Measurements from ENCODE around the gene EIF4B. TPM values are rescaled to one million over a fixed set of nuclear protein-coding genes. Genes with fewer than 3 reads are reported as not detected.

EIF4B gene
- total and polyA plus RNA-seq, 2 of the 13 experiments (the other 11 are each of a cell fraction or from before 2014, with no cell fraction given) = 416 to 548 TPM

GRCh38 chr12:53061404-53062010 lies 55.3 kb downstream of the EIF4B start (continued):
- TF ChIP-seq ZNF18 (CRISPR knock-in tag; IDR thresholded peaks at IDR 0.05; ENCODE audit: insufficient replicate concordance) = no peak
- TF ChIP-seq ZNF761 (CRISPR knock-in tag; conservative IDR thresholded peaks at IDR 0.05) = no peak
- peak; percentile 65; the same call in 1 of the 2 replicates for TF ChIP-seq KDM2A (CRISPR knock-in tag; IDR thresholded peaks at IDR 0.05; ENCODE audit: borderline replicate concordance, low read depth)
- no peak for TF ChIP-seq ARHGAP35 (CRISPR knock-in tag; IDR thresholded peaks at IDR 0.05; ENCODE audit: borderline replicate concordance)
- TF ChIP-seq NONO (IDR thresholded peaks at IDR 0.05) = no peak
- peak; percentile 43; the same call in 1 of the 2 replicates for TF ChIP-seq NONO (CRISPR knock-in tag; conservative IDR thresholded peaks at IDR 0.05)
- no peak for TF ChIP-seq ZNF317 (CRISPR knock-in tag; IDR thresholded peaks at IDR 0.05)
- TF ChIP-seq ZBTB40 (IDR thresholded peaks at IDR 0.05) = no peak
- no peak; the same call in 1 of the 2 replicates for TF ChIP-seq ZBTB40 (CRISPR knock-in tag; IDR thresholded peaks at IDR 0.05)
- no peak for TF ChIP-seq RORA (CRISPR knock-in tag; IDR thresholded peaks at IDR 0.05)
- TF ChIP-seq CEBPB (IDR thresholded peaks at IDR 0.05; ENCODE audit: borderline replicate concordance, low read depth, low read length) = no peak
- TF ChIP-seq ZNF382 (CRISPR knock-in tag; IDR thresholded peaks at IDR 0.05; ENCODE audit: borderline replicate concordance) = no peak
- no peak for TF ChIP-seq SMC3 (IDR thresholded peaks at IDR 0.05; ENCODE audit: low read length)
- TF ChIP-seq SIN3A (IDR thresholded peaks at IDR 0.05; ENCODE audit: borderline replicate concordance, low read depth, low read length) = peak; percentile 49; the same call in 1 of the 2 replicates
- no peak for TF ChIP-seq PTBP1 (IDR thresholded peaks at IDR 0.05; ENCODE audit: low read depth, low read length, poor library complexity, severe bottlenecking)
- TF ChIP-seq MAFF (IDR thresholded peaks at IDR 0.05; ENCODE audit: low read depth, low read length) = no peak
- TF ChIP-seq GTF3A (CRISPR knock-in tag; conservative IDR thresholded peaks at IDR 0.05) = no peak
- TF ChIP-seq CEBPG (CRISPR knock-in tag; IDR thresholded peaks at IDR 0.05) = 0 out of 2 replicates have a peak, but pooled peaks have one; percentile 3
- no peak for TF ChIP-seq ZNF337 (CRISPR knock-in tag; IDR thresholded peaks at IDR 0.05; ENCODE audit: borderline replicate concordance, low read depth)
- TF ChIP-seq MTA1 (CRISPR knock-in tag; IDR thresholded peaks at IDR 0.05; ENCODE audit: borderline replicate concordance) = peak; percentile 86; the same call in 1 of the 2 replicates
- no peak; the same call in 1 of the 2 replicates for TF ChIP-seq GABPB1 (CRISPR knock-in tag; IDR thresholded peaks at IDR 0.05)
